ENCODE measurements around the gene TLCD4.

The TLCD4 gene

DNA sequence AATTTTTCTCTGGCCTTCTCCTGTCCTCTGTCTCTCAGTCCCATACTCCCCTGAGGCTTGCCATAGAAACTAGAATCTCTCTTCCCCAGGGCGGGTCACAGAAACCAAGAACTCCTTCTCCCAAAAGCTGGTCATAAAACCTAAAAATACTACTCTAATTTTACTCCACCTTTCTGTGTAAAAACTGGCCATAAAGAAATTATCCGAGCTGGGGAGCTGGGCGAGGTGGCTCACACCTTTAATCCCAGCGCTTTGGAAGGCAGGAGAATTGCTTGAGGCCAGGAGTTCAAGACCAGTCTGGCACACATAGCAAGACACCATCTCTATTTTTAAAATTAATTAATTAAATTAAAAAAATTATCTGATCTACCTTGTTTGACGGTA, 47.5 kb upstream of the TLCD4 start:
- Histone ChIP-seq H3K27ac (ENCODE audit: low read depth, low read length) (no peak overlapping the region), H3K36me3 (ENCODE audit: control insufficient read depth, low read length) (no peaks in the 10 kb centered on the region; the same call in none of the 2 replicates), H3K4me2 (ENCODE audit: low read length) (no peak overlapping the region), H3K4me1 (ENCODE audit: control insufficient read depth, low read length) (peaks cover 15% of the 10 kb centered on the region), H3K4me3 (ENCODE audit: low read length) (no peak overlapping the region), H3F3A (ENCODE audit: control insufficient read depth, insufficient read depth) (no peaks in the 10 kb centered on the region), H3K79me2 (ENCODE audit: control insufficient read depth, low read length) (peaks cover 10% of the 10 kb centered on the region), H4K20me1 (ENCODE audit: control insufficient read depth, insufficient read depth, low read depth, low read length) (no peaks in the 10 kb centered on the region), H3K9me3 (ENCODE audit: control insufficient read depth, insufficient read depth, low read length) (no peaks in the 10 kb centered on the region), H3K9me2 (replicated peaks; ENCODE audit: control insufficient read depth, low read length) (no peaks in the 10 kb centered on the region), H3K27me3 (ENCODE audit: control insufficient read depth, low read length) (no peaks in the 10 kb centered on the region)
- TF ChIP-seq, protein P1, sequence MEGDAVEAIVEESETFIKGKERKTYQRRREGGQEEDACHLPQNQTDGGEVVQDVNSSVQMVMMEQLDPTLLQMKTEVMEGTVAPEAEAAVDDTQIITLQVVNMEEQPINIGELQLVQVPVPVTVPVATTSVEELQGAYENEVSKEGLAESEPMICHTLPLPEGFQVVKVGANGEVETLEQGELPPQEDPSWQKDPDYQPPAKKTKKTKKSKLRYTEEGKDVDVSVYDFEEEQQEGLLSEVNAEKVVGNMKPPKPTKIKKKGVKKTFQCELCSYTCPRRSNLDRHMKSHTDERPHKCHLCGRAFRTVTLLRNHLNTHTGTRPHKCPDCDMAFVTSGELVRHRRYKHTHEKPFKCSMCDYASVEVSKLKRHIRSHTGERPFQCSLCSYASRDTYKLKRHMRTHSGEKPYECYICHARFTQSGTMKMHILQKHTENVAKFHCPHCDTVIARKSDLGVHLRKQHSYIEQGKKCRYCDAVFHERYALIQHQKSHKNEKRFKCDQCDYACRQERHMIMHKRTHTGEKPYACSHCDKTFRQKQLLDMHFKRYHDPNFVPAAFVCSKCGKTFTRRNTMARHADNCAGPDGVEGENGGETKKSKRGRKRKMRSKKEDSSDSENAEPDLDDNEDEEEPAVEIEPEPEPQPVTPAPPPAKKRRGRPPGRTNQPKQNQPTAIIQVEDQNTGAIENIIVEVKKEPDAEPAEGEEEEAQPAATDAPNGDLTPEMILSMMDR (IDR thresholded peaks at IDR 0.05; ENCODE audit: low read depth, low read length, poor library complexity, severe bottlenecking) = no peak
- TF ChIP-seq EZH2phosphoT487 (IDR thresholded peaks at IDR 0.05; ENCODE audit: borderline replicate concordance, low read length) = no peak

DNA sequence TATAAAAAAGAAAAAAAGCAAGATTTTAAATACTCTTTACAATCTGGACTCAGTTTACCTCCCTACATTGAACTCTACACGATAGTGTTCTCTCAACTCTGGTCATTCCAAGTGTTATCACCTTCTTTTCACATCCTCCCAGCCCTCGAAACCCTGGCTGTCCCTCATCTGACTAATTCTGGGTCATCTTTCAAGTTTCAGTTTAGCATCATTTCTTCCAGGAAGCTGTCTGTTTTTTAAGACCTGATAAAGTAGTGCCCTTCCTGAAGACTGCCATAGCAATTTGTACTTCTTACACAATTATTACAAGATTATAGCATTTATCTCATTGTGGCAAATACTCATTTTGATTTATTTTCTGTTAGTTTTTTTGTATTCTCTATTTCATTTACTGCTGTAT, 45.6 kb upstream of the TLCD4 start:
- Histone ChIP-seq H3K79me2 (ENCODE audit: control insufficient read depth, low read length) (peaks cover 10% of the 10 kb centered on the region), H3K27ac (ENCODE audit: low read depth, low read length) (no peak overlapping the region)

DNA sequence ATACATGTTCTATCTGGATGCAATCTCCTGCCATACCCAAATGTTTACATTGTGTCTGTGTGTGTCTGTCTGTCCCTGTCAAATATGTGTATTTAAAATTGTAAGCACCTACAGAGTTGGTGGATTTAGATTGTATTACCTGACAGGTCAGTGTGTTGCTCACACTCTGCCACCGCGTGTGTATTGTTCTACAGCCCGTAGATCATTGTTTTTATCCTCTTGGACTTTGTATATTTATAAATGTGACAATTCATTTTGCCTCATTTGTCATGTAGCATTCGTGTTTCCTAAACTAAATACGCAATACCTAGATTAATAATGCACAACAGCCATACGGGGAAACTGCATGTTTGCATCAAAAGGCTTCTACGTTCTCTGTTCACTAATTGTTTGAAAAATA, 45.0 kb upstream of the TLCD4 start:
- TF ChIP-seq, protein P1 (IDR thresholded peaks at IDR 0.05; ENCODE audit: low read depth, low read length, poor library complexity, severe bottlenecking) = no peak
- no peak for TF ChIP-seq EZH2phosphoT487 (IDR thresholded peaks at IDR 0.05; ENCODE audit: borderline replicate concordance, low read length)
- H3K27ac ChIP-seq (ENCODE audit: low read depth, low read length) = peak overlapping the region; percentile 39; the same call in 1 of the 2 replicates
- no peaks in the 10 kb centered on the region for H3K9me2 ChIP-seq (replicated peaks; ENCODE audit: control insufficient read depth, low read length)
- H4K20me1 ChIP-seq (ENCODE audit: control insufficient read depth, insufficient read depth, low read depth, low read length) = no peaks in the 10 kb centered on the region
- no peaks in the 10 kb centered on the region; the same call in 1 of the 2 replicates for H3K36me3 ChIP-seq (ENCODE audit: control insufficient read depth, low read length)
- H3K9me3 ChIP-seq (ENCODE audit: control insufficient read depth, insufficient read depth, low read length) = no peaks in the 10 kb centered on the region
- peak overlapping the region; percentile 82 for H3K4me2 ChIP-seq (ENCODE audit: low read length)
- H3K4me1 ChIP-seq (ENCODE audit: control insufficient read depth, low read length) = peaks cover 15% of the 10 kb centered on the region
- peaks cover 10% of the 10 kb centered on the region for H3K79me2 ChIP-seq (ENCODE audit: control insufficient read depth, low read length)
- H3K4me3 ChIP-seq (ENCODE audit: low read length) = peak overlapping the region; percentile 83
- H3K27me3 ChIP-seq (ENCODE audit: control insufficient read depth, low read length) = no peaks in the 10 kb centered on the region
- H3F3A ChIP-seq (ENCODE audit: control insufficient read depth, insufficient read depth) = no peaks in the 10 kb centered on the region

More for the DNA sequence above, 45.6 kb upstream of the TLCD4 start:
- Histone ChIP-seq H3K36me3 (ENCODE audit: control insufficient read depth, low read length) (no peaks in the 10 kb centered on the region; the same call in 1 of the 2 replicates), H4K20me1 (ENCODE audit: control insufficient read depth, insufficient read depth, low read depth, low read length) (no peaks in the 10 kb centered on the region), H3K4me2 (ENCODE audit: low read length) (peak overlapping the region; percentile 82), H3F3A (ENCODE audit: control insufficient read depth, insufficient read depth) (no peaks in the 10 kb centered on the region), H3K9me3 (ENCODE audit: control insufficient read depth, insufficient read depth, low read length) (no peaks in the 10 kb centered on the region), H3K9me2 (replicated peaks; ENCODE audit: control insufficient read depth, low read length) (no peaks in the 10 kb centered on the region), H3K27me3 (ENCODE audit: control insufficient read depth, low read length) (no peaks in the 10 kb centered on the region), H3K4me3 (ENCODE audit: low read length) (peak overlapping the region; percentile 83), H3K4me1 (ENCODE audit: control insufficient read depth, low read length) (peaks cover 15% of the 10 kb centered on the region)
- TF ChIP-seq, protein P1 (IDR thresholded peaks at IDR 0.05; ENCODE audit: low read depth, low read length, poor library complexity, severe bottlenecking) = no peak
- no peak for TF ChIP-seq EZH2phosphoT487 (IDR thresholded peaks at IDR 0.05; ENCODE audit: borderline replicate concordance, low read length)
